ENCODE measurements around the gene PIAS3.
"Not testable (repeated sequence)": the region's sequence is repeated elsewhere in the genome, so short reads cannot be mapped to it uniquely, and the experiment has no call there.

PIAS3 gene

DNA sequence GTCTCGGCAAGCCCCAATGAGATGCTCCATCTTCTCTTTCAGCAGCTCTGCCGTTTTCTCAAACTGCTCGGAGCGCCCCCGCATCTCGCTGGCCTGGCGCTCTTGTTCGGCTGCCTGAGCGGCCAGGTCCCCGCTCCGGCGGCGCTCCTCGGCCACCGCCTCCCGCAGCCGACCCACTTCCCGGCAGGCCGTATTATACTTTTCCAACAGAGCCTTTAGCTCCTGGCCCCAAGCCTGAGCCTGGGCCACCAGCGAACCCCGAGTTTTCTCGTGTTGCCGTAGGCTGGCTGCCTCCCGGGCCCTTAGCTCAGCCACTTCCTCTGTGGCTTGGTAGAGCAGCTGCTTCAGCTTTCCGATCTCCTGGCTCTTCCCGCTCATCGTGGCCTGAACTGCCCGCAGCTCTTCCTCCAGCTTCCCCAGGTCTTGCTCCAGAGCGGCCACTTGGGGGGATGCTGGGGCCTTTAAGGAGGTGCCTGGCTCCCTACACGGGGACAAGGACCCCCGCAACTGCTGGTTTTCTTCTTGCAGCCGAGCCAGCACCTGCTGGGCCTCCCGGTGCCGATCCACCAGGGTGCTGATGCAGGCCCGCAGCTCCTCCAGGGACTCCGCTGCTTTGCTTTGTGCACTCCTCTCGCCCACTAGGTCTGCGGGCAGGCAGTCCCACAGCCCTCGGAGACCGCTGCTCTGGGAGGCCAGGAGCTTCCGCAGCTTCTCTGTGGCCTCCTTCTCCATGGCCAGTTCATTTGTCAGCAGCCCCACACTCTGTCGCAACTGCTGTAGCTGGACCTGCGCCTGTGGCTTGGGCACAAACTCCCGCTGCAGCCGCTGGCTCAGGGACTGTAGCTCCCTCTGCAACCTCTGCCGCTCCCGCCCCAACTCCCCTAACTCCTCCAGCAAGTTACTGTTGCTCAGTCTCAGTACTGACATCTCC lies 13.4 kb upstream of the PIAS3 start:
- DNase-seq, result no peak

- DNase-seq, result no peak
Measured at GRCh38 chr1:145868232-145868631, 9.4 kb upstream of the PIAS3 start.

DNA sequence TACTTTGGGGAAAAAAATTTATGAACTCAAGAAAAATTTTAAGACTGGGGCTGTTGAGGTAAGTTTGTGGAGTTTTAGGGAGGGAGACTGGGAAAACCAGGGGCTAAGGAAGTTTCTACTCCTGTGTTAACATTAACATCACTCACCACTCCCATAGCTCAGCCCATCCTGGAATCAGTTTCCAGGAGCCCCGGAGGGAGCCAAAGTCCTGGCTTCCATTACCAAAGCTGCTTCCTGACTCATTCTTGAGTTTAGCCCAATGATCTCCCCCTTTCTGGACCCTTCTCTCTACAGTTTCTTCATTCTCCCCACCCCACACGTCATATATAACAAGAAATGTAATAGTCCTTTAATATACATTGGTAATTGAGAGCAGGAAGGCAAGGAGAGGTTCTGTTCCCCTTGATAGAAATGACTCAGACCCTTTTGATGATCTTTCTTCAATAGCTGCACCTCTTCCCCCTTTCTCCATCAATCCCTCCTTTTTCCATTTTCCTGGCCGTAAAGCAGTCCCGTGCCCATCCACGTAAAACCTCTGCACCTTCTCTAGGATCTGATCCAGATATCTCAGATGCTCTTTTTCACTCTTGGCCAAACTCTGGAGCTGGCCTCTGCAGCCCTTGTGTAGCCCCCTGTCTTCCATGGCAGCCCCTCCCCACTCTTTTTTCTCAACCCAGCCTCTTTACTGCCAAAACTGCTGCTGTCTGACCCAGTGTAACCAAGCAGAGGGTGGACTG lies 4.6 kb upstream of the PIAS3 start:
- no peak for DNase-seq

GRCh38 chr1:145859491-145860023 lies 676 bp upstream of the PIAS3 start:
- DNase-seq, result peak; percentile 34 to 54 (median 44)

DNA sequence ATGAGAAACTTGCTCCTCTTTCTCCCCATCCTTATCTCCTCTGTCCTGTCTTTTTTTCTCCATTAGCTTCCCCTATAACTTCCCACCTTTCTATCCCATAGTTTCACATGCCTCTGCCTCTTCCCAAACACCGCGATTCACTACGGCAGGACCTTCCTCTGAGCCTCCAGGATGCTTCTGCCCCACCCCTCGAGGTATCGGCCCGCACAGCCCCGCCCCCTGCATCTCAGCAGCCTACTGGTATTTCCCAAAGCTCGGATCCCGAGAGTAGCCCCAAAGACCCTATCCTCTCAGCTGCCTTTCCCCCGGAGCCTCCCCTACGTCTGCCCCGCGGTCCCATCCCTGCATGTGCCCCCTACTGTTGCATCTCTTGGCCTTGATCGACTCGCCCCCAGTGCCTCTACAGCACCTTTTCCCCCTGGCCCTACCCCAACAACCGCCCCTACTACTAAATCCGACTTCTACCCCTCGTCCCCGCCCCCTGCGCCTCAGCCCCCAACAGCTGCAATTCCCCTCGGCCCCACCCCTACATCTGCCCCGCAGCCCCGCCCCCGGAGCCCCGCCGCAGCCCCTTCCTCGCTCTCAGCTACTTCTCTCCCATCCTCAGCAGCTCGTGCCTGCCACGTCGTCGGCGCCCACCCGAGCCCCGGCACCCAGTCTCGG lies 512 bp downstream of the PIAS3 start:
- peak in 3 of 4 experiments; percentile 50 to 65 (median 57) for DNase-seq

GRCh38 chr1:145857170-145857569 lies 1.7 kb downstream of the PIAS3 start:
- no peak for DNase-seq

GRCh38 chr1:145855426-145855948 lies 3.4 kb downstream of the PIAS3 start:
- no peak for DNase-seq

DNA sequence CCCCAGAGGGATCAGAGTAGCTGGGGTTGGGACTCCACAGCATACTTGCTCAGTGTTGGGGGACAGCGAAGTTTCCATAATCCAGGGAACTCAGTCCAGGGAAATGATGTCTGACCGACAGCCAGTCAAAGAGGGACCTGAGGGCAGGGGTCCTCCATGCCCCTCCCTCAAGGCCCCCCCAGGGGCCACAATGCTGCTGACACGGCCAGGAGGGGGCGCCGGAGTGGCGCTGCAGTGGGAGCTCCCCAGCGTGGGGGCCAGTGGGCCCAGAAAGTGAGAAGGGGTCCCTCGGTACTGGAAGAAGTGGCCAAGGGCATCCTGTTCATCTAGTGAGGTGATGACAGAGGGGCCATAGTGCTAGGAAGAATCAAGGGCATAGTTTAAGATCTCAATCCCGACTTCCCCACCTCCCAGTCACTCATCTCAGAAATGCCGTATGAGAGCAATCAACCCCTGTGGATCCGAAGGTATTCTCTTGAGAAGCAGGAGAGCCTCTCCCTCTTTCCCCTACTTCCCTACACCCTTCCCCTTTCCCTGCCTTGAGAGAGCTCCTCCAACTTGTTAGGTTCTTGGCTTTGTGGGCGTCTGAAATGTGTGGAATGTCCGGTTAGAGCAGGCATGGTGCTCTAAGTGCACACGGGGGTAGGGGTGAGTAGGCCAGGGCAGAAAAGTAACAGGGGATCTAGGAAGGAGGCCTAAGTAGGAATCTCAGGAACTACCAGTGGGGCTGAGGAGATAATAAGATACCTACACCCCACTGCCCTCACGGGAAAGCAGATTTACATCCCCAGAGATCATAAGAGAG lies 9.3 kb downstream of the PIAS3 start:
- no peak for DNase-seq

DNA sequence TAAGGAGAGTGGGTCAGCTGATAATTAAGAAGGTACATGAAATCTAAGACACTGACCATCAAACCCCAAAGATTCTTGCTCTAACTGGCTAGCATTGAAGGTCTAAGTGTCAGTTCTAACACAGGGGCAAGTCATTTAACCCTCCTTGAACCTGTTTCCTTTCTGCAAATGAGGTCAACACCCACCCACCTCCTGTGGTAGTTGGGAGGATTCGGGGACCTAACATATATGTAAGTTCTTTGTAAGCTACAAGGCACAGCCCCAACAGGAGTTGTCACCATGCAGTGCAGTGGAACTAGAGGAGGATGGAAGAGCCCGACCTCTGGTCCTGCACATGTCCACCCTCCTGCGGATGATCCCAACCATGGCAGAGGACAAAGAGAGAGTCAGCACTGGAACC lies 11.1 kb downstream of the PIAS3 start:
- no peak for DNase-seq

- DNase-seq, result peak in 1 of 4 experiments; percentile 10
Measured at GRCh38 chr1:145846201-145846612, 12.7 kb downstream of the PIAS3 start.

- DNase-seq, result peak; percentile 51 to 67 (median 59)
Measured at GRCh38 chr1:145845514-145846161, 13.2 kb downstream of the PIAS3 start, which contains the start of gene NUDT17. Gene NUDT17 (plus strand): TSS chr1:145845630. CDS start chr1:145845641, 11 bp downstream.

GRCh38 chr1:145845144-145845513 lies 13.8 kb downstream of the PIAS3 start:
- no peak for DNase-seq

GRCh38 chr1:145843031-145843430 lies 15.8 kb downstream of the PIAS3 start:
- DNase-seq, result no peak

DNA sequence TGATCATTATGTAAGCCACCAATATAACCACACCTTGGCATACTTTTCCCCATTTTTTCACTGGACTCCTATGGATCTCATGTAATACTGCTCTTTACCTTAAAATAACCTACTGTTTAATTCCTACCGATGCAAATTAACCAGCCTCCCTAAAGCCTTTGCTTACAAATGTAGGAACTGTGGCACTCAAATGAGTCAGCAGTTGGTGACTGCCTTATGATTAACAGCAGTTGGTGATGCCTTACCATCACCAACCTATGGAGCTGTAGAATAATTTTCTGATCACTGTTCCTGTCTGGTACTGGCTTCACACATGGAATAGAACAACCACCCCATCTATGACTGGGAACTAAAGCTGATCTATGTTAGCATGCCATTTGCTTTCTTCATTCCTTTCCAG lies 21.2 kb downstream of the PIAS3 start:
- no peak for DNase-seq

- DNase-seq, result not testable (repeated sequence)
Measured at GRCh38 chr1:145830810-145831209, 28.1 kb downstream of the PIAS3 start.

GRCh38 chr1:145828367-145829026 lies 30.4 kb downstream of the PIAS3 start:
- DNase-seq, result no peak

DNA sequence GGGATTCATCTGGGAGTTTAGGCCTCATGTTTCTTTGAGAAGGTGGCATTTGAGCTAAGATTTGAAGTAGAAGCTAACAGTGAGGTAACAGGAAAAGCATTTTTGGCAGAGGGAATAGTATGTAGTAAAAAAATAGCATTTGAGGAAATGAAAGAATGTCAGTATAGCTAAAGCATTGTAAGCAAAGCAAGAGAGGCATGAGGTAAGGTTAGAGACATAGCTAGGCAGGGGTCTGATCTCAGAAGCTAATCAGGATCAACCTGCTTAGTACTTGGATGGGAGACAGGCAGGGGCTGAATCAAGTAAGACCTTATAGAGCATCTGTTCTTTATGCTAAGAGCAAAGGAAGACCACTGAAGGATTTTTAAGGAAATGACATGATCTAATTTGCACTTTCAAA lies 30.9 kb downstream of the PIAS3 start:
- DNase-seq, result no peak

DNA sequence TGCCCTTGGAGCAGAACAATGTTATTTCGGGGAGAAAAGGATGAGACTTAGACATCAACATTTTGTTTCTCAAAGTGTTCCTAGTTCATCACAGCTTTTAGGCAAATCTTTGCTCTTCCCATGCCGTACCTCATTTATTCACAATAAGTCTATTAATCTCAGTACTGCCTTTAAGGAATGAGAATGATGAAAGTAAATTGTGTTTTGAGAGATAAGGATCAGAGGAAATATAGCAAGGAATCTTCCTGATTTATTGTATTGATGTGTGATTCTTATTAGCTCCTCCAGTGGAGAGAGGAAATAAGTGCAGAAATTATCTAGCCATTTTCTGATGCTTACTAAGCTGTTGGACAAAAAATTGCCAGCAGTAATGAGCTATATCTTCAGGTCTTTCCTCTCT lies 32.9 kb downstream of the PIAS3 start:
- DNase-seq, result no peak

DNA sequence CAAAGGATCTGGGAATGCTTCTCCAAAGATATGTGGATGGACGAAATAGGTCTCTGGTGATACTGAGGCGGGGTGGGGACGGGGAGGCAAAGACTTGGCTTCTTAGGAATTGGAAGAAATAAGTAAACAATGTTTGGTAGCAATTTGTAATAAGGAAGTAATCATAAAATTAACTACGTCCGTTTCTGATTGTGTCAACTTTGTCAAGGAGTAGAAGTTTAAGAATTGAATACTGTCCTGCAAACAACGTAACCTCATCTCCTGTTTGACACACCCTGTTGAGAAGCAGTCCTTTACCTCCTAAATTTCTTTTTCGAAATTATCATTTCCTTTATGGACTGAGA lies 34.4 kb downstream of the PIAS3 start:
- no peak for DNase-seq

- DNase-seq, result peak; percentile 53 to 79 (median 69)
Measured at GRCh38 chr1:145823565-145824498, 35.0 kb downstream of the PIAS3 start, which contains the start of the genes POLR3C and RNF115. Gene POLR3C (plus strand): TSS chr1:145824200. CDS start chr1:145825777, 1,577 bp downstream. Gene RNF115 (minus strand): TSS chr1:145824095. CDS start chr1:145823873, 222 bp downstream.
